GM19455 (cell line): ENCODE measurements around the gene RIMBP3C.
"Not testable (repeated sequence)": the region's sequence is repeated elsewhere in the genome, so short reads cannot be mapped to it uniquely, and the experiment has no call there.

Experiments
- ATAC-seq: cut with Tn5 transposase; IDR thresholded peaks from one replicate; pipeline ENCODE4 v1.9.1; 2021; ENCODE audit not compliant: unreplicated experiment

Gene RIMBP3C

GRCh38 chr22:21526705-21527500 is 24.4 kb downstream of the RIMBP3C start:
- ATAC-seq, result not testable (repeated sequence)

- ATAC-seq, result peak; percentile 74
These were observed 34.1 kb downstream of the RIMBP3C start for GRCh38 chr22:21516970-21517764.

- not testable (repeated sequence) for ATAC-seq
These were observed 34.7 kb downstream of the RIMBP3C start for GRCh38 chr22:21516522-21516921.

- ATAC-seq, result not testable (repeated sequence)
These were observed 36.0 kb downstream of the RIMBP3C start for GRCh38 chr22:21515234-21515633.

GRCh38 chr22:21514117-21514516 is 37.1 kb downstream of the RIMBP3C start:
- not testable (repeated sequence) for ATAC-seq

GRCh38 chr22:21512022-21512421 is 39.2 kb downstream of the RIMBP3C start:
- not testable (repeated sequence) for ATAC-seq

- ATAC-seq, result not testable (repeated sequence)
These were observed 40.9 kb downstream of the RIMBP3C start for GRCh38 chr22:21510397-21510796.

GRCh38 chr22:21499623-21500506 is 51.4 kb downstream of the RIMBP3C start:
- ATAC-seq, result not testable (repeated sequence)

GRCh38 chr22:21498489-21498888 is 52.8 kb downstream of the RIMBP3C start:
- ATAC-seq, result not testable (repeated sequence)

GRCh38 chr22:21497984-21498383 is 53.3 kb downstream of the RIMBP3C start:
- not testable (repeated sequence) for ATAC-seq
